HPDE6-E6E7 (cell line): ENCODE data around the gene HTRA3.

Experiments
- DNase-seq: peaks from one replicate; pipeline ENCODE4 v3.0.0; 2011; ENCODE audit warnings: missing footprints; ENCODE audit errors: extremely low spot score

HTRA3 gene

GRCh38 chr4:8355864-8356565, 86.5 kb downstream of the HTRA3 start:
- no peak for DNase-seq
